NCI-H748 treated with DMSO at 0.1 percent for 48 hours (cell line): ENCODE results near the gene RFX5.
"Not testable (repeated sequence)": the region's sequence is repeated elsewhere in the genome, so short reads cannot be mapped to it uniquely, and the experiment has no call there.

Experiments
- DNase-seq: peaks from one replicate; lab custom pipeline; 2025; lab: John Stamatoyannopoulos, UW

RFX5 gene

GRCh38 chr1:151346769-151347522 is at the start of gene RFX5:
Gene RFX5, minus strand, starts transcription at chr1:151347252. Its CDS starts 932 bp downstream, at chr1:151346320.
- DNase-seq, result peak; percentile 94

- not testable (repeated sequence) for DNase-seq
Observed at GRCh38 chr1:151396265-151396664, 49.2 kb upstream of the RFX5 start.

GRCh38 chr1:151393583-151393982 is 46.5 kb upstream of the RFX5 start:
- DNase-seq, result no peak

GRCh38 chr1:151391079-151391563 is 44.1 kb upstream of the RFX5 start:
- DNase-seq, result no peak

GRCh38 chr1:151390221-151391078 is 43.4 kb upstream of the RFX5 start:
- DNase-seq, result not testable (repeated sequence)

- no peak for DNase-seq
Observed at GRCh38 chr1:151386002-151386401, 39.0 kb upstream of the RFX5 start.

GRCh38 chr1:151384584-151384983 is 37.5 kb upstream of the RFX5 start:
- DNase-seq, result no peak

- DNase-seq, result no peak
Observed at GRCh38 chr1:151377150-151377884, 30.3 kb upstream of the RFX5 start.

- DNase-seq, result no peak
Observed at GRCh38 chr1:151373196-151373595, 26.1 kb upstream of the RFX5 start.

GRCh38 chr1:151372058-151372934 is 25.2 kb upstream of the RFX5 start, which contains the start of gene SELENBP1:
Gene SELENBP1, minus strand, starts transcription at chr1:151372705. Its CDS starts 64 bp downstream, at chr1:151372641.
- DNase-seq, result peak; percentile 55

- peak; percentile 43 for DNase-seq
Observed at GRCh38 chr1:151371370-151372057, 24.5 kb upstream of the RFX5 start.

GRCh38 chr1:151370211-151370911 is 23.3 kb upstream of the RFX5 start:
- no peak for DNase-seq

GRCh38 chr1:151369621-151370048 is 22.6 kb upstream of the RFX5 start:
- DNase-seq, result no peak

GRCh38 chr1:151369302-151369610 is 22.2 kb upstream of the RFX5 start:
- no peak for DNase-seq

- no peak for DNase-seq
Observed at GRCh38 chr1:151368393-151369301, 21.6 kb upstream of the RFX5 start.

- no peak for DNase-seq
Observed at GRCh38 chr1:151367658-151368392, 20.8 kb upstream of the RFX5 start.

- no peak for DNase-seq
Observed at GRCh38 chr1:151364996-151365395, 17.9 kb upstream of the RFX5 start.
